Retina (tissue), 1 donor: Measurements from ENCODE around the gene SIRPD.
"Not testable (repeated sequence)": the region's sequence is repeated elsewhere in the genome, so short reads cannot be mapped to it uniquely, and the experiment has no call there.

Source experiments
- DNase-seq: peaks from one replicate; pipeline ENCODE4 v3.0.0-alpha.2; 2016

The SIRPD gene

DNA sequence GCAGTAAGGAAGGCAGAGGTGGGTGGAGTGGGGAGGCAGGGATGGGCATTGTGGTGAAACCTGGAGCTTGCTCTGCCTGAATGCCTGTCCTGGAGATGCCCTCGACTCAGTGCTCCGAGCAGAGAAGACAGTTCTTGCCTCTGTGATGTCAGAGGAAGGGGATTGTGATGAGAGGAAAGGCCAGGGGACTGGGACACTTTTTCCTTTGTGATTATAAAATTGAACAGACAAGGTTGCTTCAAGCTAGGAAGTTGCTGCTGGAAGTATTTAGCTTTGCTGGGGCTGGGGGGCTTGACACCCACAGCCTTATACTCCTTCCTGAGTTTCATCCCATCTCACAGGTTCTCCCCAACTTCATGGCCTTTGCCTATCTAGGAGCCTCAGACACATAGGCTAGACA, at the start of gene SIRPD:
Gene SIRPD, minus strand, starts transcription at position 101 of the 400 bp plus-strand sequence. Its CDS starts 52 bp downstream, at position 49.
- DNase-seq: no peak

DNA sequence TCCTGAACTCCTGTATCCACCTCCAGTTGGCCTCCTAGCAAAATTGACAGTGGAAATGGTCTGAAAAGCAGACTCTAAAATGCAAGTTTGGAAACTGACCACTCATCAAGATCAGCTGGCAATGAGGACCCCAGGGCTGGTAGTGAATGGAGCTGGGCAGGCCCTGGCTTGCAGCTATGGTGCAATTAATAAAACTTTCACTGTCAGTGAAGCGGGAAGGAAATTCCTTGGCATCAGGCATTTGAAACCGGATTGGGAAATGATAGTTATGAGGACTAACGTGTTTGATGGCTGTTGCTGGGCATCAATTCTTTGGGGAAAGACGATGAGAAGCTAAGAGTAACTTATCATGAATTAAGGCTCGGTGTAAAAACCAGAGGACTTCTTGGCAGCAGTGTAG, 43.2 kb upstream of the SIRPD start:
- no peak for DNase-seq

DNA sequence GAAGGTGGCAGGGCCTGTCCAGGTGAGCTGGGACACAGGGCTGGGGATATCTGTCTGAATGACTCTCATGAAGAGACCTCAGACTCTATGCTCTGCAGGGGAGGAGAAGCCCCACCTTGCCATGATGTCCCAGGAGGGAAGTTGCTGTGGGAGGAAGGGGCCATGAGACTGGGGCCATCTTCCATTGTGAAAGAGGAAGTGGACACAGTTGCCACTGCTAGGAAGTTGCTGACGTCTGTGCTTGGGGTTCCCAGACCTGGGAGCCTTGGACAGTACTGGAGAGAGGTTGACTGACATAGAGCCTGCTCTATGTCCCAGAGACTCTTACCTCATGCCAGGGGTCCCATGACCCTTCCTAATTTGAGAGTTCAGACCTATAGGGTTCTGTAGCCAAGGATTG, 37.8 kb upstream of the SIRPD start:
- no peak for DNase-seq

DNA sequence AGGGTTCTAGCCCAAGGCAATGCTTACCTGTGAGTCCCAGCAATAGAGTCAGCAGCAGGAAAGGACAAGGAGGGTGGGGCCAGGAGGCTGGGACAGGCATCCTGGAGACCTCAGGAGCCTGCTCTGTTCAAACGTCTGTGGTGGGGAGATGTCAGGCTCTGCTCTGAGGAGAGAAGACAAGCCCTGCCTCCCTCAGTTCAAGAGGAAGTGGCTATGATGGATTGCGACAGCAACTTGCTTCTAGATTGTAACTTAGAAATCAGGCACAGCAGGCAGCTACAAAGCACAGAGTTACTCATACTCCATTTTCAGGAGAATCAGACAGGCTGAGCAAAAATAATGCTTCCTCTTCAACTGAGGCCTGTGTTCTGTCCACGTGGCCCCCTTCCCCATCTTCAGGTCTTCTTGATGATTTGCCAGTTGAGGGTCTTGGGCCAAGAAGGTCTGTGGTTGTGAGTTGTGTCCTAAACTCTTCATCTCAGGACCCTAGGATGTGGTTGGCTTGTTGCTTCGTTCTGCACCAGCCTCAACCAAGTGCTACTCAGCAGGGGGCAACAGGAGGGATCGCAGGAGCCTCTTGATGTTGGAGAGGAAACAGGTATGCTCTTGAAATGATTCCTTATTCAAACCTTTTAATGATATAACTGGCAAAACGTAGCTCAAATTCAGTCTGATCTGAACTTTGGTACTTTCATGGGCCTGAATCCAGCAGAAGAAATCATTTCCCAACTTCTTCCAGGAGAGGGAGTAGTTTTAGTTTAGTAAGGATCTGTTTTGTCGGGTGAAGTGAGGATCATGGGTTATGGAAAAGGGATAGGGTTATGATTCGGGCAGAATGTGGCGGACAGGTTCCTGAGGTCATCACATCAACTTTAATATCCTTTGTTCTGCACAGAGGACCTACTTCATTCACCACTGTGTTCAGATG, 31.3 kb upstream of the SIRPD start:
- DNase-seq: no peak

DNA sequence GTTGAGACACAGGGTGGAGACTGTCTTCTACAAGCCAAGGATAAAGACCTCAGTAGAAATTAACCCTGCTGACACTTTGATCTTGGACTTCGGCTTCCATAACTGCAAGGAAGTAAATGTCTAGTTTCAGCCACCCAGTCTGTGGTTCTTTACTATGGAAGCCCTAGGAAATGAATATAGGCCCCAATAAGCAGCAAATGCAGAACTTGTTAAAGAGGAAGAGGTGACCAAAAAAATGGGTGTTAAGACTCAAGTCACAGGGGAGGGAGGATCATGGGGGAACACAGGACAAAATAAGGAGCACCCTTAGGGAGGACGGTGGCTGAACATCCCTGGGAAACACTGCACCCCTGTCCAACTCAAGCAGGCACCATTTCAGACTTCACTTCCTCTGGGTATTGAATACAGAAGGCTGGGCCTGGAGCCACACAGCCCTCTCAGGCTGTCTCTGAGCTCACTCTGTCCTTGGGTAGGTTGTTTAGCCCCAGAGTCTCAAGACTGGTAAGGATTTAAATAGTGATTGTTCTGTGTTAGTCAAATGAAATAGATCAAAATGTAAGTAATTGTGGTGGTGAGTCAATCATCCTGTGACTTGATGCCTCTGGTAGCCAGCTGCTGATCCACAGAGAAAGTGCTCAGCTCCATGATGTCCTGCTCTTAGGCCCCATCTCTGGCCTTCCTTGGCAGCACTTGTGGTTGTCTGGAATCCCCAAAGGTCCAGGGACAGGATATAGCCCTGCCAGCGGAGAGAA, 30.5 kb upstream of the SIRPD start:
- DNase-seq: no peak

DNA sequence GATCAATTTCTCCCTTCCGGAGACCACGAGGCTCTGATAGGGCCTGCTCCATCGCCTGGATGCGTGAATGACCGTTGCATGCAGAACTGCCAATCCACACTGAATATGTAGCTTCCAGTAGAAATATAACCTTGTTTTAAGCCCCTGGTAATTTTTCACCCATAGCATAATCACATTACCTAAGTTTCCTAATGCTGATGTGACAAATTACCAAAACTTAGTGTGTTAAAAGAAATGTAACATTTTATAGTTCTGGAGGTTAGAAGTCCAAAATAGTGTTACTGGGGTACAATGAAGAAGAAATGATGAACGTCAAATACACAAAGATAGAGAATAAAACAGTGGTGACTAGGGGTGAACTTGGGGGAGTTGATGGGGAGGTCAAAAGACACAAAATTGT, 22.0 kb upstream of the SIRPD start:
- DNase-seq: no peak

DNA sequence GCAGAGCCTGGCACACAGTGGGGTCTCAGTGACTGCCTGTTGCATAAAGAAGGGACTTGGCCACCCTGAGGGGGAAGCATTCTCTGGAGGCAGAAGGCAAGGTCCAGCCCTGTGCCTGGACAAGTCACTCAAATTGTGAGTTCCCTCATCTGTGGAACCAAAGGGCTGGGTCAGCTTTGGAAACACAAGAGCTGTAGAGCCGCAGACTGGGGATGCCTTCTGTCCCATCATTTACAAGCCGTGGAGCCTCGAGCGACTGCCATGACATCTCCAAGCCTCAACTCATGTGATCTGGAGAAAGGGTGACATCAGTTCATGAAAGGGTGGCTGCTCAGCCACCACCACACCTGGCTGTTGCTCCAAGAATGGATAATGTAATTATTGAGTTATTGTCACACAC, 20.4 kb upstream of the SIRPD start:
- DNase-seq: no peak

DNA sequence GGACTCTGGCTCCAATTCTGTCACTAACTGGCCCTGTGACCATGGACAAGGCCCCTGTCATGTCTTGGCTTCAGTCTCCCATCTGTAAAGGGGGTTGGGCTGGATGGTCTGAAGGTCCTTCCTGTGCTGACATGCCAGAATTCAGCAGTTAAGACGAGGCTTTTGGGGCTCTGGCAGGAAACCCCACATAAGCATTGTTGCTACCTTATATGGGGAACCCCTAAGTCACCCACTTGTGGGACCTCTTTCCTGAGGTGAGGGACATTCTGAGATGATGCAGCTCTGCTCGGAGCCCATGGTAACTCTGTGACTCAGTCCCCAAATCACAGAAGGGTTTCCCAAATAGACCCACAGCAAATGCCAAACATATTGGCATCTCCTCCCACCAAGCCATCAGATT, 19.8 kb upstream of the SIRPD start:
- DNase-seq: not testable (repeated sequence)

DNA sequence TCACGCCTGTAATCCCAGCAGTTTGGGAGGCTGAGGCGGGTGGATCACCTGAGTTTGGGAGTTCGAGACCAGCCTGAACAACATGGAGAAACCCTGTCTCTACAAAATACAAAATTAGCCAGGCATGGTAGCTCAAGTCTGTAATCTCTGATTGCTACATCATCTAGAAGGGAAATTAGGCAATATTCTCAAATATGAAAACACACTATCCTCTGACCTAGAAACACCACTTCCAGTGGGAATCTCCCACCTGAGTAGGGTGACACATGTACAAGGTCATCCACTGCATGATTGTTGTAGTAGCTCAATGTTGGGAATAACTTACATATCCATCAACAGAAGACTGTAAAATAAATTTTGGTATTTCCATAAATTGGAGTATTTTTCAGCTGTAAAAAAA, 19.1 kb upstream of the SIRPD start:
- DNase-seq: no peak

DNA sequence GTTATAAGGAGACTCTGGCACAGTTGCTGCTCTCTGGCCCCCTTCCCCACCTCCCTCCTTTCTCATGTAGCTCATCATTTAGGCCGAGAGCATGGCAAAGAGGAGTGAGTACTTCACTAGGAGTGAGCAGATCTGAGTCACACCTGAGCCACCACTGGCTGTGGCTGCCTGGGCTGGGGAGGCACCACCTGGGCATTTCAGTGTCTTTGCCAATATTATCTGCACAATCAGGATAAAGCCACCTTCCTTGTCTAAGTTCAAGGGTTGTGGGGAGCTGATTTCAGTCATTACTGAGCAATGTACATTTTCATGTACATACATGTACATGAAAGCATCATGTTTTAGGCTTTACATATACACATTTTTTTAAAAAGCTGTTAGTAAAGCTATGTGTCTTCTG, 18.5 kb upstream of the SIRPD start:
- not testable (repeated sequence) for DNase-seq

DNA sequence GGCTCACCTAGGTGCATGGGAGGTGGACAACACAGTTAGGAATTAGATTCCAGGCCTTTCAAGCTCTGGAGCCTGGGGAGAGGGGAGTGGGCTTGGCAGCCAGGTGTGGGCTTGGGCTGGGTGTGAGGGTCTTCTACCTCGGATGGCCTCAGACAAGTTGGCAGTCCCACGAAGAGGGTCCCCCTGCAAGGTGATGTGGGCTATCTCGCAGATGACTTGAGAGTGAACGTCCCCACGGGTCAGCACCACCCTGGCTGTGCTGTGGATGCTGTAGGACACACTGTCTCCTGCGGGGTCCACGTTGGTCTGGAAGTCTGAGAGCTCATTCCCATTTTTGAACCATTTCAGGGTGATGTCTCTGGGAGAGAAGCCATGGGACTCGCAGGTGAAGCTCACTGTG, 14.1 kb upstream of the SIRPD start:
- DNase-seq: not testable (repeated sequence)

DNA sequence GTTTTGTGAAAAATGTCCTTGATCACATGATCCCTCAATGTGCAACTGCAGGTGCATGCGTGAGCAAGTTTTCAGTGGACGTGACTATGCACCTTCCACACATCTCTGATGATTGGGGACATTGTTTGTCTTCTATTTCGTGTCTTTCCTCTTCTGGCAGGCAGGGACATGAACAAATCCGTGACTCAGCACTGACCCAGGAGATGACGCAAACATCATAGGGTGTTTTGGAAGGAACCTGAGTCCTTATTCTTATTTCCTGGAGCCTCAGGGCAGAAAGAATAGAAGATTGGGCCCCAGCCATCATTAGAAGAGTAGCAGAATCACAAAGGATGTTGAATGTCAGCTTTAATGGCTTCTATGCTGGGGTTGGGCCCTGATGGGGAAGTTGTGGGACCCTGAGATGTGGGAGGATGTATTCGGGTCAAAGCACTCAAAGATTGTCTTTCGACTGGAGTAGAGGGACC, 11.9 kb upstream of the SIRPD start:
- no peak for DNase-seq

DNA sequence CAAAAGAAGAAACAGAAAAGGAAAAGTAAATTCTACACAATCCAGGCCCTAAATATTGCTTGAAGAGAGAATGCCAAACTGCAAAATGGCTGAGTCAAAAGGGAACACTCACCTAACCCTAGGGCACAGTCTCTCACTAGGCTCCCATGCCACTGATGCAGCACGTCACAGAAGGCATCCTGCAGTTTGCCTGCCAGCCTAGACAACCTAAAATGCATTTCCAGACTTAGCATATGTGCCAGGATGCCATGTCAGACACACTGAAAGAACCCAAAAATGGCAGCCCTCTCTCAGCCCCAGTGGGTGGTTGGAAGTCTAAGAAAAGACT, 10.6 kb upstream of the SIRPD start:
- DNase-seq: no peak

DNA sequence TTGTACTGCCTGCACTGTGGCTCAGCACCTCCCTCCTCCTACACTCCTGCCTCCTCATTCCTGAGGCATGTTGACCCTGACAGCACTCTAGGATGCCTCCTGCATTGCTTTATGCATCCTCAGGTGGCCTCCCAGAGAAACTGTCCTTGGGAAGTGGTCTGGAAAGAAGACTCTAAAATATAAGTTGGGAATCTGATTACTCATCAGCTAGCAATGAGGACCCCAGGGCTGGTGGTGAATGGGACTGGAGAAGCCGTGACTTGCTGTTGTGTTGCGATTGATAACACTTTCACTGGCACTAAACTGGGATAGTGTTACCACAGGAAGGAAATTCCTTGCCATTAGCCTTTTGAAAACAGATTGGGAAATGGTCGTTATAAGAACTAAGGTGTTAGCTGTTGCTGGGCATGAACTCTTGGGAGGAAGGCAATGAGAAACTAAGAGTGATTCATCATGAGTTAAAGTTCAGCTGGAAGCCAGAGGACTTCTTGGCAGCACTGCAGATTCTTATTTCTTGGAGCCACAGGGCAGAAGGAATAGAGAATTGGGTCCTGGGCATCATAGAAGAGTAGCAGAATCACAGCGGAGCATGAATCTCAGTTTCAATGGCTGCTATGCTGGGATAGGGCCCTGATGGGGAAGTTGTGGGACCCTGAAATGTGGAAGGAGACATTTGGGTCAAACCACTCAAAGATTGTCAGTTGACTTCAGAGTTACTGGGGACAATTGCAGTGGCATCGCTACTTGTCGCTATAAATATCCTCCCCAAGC, 10.1 kb upstream of the SIRPD start:
- DNase-seq: no peak

DNA sequence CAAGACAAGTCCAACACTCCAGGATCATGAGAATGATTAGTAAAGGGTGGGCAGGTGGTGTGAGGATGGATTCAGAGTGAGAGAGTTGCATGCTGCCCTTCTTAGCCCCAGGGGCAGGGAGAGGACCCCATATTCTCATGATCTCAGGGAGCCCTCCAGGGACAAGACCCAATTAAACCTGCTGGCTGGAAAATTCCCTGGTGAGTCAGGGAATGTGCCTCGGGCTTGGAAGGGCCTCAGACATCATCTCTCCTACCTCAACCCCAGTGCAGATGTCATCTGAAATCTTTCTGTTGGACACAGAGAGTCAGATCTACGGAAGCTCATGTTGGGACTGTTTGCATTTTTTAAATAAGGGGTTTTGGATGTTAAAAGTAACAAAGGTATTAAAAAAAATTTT, 9.2 kb upstream of the SIRPD start:
- no peak for DNase-seq

DNA sequence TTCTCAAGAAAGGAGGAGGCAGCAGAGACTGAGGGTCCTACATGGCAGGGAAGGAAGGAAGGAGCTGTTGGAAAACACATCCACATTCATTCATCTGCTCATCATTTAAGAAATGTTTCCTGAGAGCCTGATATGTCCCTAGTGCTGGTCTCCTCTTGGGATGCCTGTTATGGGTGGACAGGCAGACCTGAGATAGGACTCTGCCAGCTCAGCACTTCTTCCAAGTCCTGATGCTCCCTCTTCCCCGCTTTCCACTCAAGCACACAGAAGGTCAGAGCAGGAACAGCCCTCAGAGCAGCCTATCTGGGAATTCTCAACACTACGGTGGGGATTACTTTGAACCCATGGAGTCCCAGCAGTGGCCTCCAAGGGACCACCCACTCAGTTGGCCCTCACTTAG, 8.0 kb upstream of the SIRPD start:
- DNase-seq: no peak

DNA sequence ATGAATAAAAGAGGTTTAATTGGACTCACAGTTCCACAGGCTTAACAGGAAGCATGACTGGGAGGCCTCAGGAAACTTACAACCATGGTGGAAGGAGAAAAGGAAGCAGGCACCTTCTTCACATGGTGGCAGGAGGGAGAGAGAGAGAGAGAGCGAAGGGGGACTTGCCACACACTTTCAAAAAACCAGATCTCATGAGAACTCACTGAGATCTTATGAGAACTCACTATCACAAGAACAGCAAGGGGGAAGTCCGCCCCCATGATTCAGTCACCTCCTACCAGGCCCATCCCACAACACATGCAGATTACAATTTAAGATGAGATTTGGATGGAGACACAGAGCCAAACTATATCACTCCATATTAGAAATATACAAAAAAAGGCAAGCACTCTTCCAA, 6.1 kb upstream of the SIRPD start:
- no peak for DNase-seq

DNA sequence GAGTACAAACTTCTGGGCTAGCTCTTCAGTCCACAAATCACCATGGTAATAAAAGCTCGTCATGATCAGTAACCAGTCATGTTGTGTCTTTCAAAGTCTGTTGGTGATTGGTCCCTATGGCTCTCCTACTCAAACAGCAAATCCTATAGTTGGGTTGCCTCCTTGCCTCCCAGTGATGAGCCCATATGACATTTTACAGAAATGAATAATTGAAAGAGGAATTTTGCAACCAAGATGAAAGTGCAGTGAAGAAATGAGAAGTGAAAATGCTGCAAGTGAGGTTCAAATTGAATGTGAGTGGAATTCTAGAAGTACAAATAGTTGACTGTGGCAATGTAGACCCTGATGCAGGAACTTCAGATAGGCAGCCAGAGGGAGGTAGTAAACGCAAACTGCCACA, 5.1 kb upstream of the SIRPD start:
- DNase-seq: no peak

DNA sequence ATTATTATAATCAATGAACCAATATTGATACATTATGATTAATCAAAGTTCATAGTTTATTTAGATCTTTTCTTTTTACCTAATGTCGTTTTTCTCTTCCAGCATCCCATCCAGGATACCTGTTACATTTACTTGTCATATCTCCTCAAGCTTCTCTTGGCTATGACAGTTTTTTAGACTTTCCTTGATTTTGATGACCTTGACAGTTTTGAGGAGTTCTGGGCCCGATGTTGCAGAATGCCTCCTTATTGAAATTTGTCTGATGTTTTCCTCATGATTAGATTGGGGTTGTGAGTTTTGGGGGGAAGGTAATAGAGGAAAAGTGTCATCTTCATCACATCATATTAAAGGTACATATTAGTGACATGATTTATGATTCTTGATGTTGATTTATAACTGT, 3.8 kb upstream of the SIRPD start:
- no peak for DNase-seq

DNA sequence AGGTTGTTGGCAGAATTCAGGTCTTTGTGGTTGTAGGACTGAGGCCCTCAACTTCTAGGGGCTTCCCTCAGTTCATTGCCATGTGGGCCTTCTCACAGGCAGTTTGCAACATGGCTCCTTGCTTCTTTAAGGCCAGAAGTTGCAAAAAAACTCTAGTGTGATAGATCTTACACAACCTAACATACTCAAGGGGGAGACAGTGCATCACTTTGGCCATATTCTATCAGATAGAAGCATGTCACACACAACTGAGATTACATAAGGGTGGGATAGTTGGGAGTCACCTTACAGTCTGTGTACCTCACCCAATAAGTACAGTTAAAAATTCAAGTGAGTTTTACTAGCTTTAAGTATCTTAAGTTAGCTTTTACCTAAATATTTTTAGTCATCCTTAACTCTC, 1.6 kb downstream of the SIRPD start:
- DNase-seq: no peak

DNA sequence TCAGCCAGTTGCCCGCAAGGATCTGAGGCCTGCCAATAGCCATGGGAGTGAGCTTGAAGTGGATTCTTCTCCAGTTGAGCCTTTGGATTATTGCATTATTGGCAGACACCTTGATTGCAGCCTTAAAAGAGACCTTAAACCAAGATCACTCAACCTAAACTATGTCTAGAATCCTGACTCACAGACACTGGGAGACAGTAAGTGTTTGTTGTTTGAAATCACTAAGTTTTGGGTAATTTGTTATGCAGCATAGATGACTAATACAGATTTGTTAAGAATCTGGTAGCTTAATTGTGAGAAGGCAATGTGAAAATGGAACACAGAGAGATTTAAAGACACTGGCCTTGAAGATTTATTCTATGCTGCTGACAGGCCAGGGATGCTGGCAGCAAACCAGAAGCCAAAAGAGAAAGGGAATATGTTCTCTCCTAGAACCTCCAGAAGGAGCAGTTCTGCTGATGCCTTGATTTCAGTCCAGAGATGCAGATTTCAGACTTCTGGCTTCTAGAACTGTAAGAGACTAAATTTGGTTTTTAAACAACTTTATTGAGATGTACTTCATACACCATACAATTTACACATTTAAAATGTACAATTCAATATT, 17.6 kb downstream of the SIRPD start:
- no peak for DNase-seq

DNA sequence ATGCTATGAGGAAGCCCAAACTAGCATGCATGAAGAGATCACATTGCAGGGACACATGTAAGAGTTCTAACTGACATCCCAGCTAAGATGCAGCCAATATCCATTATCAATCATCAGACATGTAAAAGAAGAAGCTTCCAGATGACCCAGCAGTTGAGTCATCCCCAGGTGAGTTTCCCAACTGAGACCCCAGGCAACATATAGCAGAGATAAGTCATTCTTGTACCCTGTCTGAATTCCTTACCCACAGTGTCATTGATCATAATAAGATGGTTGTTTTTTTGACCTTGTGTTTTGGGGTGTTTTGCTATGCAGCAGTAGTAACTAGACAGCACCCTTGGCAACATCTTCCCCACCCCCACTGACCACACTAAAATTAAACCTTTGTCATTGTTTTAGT, 18.9 kb downstream of the SIRPD start:
- no peak for DNase-seq

DNA sequence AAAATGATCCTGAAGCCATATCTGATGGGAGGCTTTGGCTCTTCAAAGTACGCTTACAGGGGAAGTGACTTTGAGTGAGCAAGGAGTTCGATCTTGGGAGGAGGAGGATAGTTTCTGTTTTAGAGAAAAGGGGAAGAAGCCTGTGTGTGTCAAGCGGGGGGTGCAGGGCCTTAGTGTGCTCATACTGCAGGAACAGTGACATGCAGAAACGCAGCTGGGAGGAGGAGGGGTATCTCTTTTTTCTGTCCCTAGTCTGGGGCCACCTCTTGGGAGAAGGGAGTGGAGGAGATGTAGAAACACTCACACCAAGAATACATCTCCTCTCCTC, 19.8 kb downstream of the SIRPD start:
- DNase-seq: no peak
